GM21723 (cell line): ENCODE data around the gene DTX2.
"Not testable (repeated sequence)": the region's sequence is repeated elsewhere in the genome, so short reads cannot be mapped to it uniquely, and the experiment has no call there.

Source experiments
- ATAC-seq: cut with Tn5 transposase; IDR thresholded peaks from one replicate; pipeline ENCODE4 v1.9.1; 2021; ENCODE audit warnings: mild to moderate bottlenecking, moderate library complexity; ENCODE audit not compliant: unreplicated experiment

The DTX2 gene

DNA sequence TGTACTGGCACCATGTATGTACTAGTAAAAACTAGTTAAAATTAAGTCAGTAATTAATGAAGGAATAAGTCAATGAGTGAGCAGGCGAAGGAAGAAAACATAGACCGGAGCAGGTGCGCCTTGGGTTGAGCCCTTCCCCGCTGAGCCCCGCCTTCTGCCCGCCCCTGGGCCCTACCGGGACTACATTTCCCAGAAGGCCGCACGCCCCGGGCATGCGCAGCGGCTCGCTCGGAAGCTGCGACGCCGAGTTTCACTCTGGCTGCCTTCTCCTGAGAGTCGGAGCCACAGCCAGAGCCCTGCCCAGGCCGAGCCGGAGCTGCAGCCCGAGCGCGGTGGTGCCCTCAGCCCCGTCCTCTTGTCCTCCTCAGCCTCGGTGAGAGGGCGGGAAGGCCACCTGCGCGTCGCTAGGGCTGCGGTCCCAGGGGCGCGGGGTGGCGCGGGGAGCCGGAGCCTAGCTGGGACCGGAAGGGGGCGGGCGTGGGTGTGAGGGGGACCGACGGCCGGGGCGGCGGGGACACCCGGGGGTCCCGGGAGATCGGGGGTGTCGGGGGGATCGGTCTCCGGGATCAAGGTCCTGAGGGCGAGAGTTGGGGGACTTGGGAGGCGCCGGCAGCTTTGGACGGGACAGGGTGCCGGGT, at the start of gene DTX2:
Gene DTX2, plus strand, starts transcription at position 246 of the 638 bp plus-strand sequence. CDS start 18,801 bp downstream, outside the sequence.
- ATAC-seq = peak; percentile 96

DNA sequence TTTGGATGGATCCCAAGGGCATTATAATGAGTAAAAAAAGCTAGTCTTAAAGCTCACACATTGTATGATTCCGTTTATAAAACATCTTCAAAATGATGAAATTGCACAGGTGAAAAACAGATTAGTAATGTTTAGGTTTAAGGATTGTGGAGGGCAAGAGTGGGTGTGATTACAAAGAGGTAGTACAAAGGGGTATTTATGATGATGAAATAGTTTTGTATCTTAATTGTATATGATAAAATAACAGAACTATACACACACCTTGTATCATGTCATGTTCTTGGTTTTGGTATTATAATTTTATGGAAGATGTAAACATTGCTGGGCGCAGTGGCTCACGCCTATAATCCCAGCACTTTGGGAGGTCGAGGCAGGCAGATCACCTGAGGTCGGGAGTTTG, 49.3 kb upstream of the DTX2 start:
- ATAC-seq = no peak

DNA sequence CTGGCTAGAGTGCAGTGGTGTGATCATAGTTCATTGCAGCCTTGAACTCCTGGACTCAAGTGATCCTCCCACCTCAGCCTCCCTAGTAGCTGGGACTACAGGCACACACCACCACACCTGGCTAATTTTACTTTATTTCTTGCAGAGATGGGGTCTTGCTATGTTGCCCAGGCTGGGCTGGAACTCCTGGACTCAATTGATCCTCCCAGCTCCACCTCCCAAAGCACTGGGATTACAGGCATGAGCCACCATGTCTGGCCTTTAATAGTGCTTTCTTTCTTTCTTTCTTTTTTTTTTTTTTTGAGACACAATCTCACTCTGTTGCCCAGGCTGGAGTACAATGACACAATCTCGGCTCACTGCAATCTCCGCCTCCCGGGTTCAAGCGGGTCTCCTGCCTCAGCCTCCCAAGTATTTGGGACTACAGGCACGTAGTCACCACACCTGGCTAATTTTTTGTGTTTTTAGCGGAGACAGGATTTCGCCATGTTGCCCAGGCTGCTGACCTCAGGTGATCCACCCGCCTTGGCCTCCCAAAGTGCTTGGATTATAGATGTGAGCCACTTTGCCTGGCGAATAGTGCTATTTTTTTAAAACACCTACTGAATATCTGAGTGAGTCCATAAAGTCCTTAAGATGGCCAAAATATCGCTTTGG, 43.7 kb upstream of the DTX2 start:
- not testable (repeated sequence) for ATAC-seq

DNA sequence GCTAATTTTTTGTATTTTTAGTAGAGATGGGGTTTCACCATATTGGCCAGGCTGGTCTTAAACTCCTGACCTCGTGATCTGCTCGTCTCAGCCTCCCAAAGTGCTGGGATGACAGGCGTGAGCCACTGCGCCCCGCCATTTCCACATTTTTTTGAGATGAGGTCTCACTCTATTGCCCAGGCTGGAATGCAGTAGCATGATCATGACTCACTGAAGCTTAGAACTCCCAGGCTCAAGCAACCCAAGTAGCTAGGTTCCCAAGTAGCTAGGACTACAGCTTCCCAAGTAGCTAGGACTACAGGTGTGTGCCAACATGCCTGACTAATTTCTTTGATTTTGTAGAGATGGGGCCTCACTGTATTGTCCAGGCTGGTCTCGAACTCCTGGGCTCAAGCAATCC, 40.4 kb upstream of the DTX2 start:
- not testable (repeated sequence) for ATAC-seq

DNA sequence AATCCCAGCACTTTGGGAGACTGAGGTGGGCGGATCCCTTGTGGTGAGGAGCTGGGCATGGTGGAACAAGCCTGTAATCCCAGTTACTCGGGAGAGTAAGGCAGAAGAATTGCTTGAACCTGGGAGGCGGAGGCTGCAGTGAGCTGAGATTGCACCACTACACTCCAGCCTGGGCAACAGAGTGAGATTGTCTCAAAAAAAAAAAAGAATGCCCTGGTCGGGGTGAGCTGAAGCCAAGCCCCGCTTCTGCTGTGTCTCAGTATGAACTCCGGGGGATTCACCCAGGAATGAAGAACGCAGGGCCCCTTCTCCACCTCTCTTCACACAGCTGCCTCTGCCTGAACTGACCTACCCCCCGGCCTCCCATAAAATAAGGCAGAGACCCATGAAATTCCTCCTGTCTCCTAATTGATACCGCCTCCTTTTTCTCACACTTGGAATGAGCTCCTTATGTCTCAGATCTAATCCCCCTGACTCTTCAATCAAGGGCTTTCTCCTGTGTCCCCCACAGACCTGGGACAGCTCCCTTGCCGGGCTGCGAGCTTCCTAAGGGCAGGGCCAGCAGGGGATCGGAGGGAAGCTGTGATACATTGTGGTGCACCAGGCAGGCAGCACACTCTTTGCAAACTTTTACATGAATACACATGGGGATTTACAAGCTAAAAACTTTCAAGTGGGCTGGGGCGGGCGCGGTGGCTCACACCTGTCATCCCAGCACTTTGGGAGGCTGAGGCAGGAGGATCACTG, 37.7 kb upstream of the DTX2 start:
- ATAC-seq = no peak

DNA sequence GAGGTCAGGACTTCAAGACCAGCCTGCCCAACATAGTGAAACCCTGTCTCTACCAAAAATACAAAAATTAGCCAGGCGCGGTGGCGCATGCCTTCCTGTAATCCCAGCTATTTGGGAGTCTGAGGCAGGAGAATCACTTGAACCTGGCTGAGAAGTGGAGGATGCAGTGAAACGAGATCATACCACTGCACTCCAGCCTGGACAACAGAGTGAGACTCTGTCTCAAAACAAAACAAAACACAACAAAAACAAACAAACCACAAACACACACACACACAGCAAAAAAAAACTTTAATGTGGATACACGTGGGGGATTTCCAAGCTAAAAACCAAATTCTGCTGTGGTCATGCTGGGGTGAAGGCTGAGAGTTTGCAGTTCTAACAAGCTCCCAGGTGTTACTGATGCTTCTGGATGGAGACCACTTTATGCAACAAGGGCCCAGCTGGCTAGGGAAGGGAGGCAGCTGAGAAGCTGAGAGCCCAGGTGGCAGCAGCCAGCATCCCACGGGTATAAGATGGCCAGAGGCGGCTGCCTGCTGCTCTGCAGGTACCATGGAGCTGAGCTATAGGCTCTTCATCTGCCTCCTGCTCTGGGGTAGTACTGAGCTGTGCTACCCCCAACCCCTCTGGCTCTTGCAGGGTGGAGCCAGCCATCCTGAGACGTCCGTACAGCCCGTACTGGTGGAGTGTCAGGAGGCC, 36.9 kb upstream of the DTX2 start, which contains the start of gene ZP3:
Gene ZP3, plus strand, starts transcription at position 538 of the 699 bp plus-strand sequence. Its CDS starts 15 bp downstream, at position 553.
- ATAC-seq = peak; percentile 64

DNA sequence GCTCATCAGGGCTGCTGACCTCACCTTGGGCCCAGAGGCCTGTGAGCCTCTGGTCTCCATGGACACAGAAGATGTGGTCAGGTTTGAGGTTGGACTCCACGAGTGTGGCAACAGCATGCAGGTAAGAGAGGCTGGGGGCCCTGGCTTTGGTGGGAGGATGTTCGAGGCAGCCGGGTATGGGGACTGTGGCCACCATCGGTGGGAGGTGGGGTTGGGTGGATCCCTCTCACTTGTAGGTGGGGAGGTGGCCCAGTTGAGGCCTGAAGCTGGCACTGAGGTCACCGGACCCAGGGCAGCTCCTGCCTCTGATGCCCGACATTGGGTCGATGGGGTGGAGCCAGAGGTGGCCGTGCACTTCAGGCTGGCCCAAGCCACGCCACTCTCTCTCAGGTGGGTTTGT, 36.4 kb upstream of the DTX2 start:
- no peak for ATAC-seq

DNA sequence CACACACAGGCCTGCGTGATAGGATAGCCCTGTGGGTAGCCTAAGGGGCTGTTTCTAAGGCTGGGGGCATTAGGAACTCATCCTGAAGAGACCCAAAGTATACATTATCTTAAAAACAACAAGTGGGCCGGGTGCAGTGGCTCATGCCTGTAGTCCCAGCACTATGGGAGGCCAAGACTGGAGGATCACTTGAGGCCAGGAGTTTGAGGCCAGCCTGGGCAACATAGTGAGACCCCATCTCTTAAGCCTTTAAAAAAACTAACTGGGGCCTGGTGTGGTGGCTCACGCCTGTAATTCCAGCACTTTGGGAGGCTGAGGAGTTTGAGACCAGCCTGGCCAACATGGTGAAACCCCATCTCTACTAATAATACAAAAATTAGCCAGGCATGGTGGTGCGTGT, 36.0 kb upstream of the DTX2 start:
- ATAC-seq = not testable (repeated sequence)

DNA sequence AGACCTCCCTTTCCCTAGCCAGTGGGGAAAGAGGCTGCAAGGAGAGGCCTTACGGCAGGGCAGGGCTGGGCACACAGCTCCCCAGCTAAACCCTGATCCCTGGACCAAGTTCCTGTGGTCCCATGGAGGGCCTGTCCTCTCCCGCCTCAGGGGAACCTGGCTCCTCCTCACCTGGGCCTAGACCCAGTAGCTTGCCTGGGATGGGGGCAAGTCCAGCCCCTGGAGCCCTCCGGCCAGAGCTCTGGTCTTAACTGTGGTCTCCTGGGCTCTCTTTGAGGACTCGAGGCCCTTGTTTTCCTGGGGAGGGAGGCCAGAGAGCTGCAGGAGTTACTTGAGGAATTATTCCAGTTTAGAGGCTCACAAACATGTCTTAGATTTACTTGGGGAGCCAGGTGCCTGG, 35.3 kb upstream of the DTX2 start:
- no peak for ATAC-seq

DNA sequence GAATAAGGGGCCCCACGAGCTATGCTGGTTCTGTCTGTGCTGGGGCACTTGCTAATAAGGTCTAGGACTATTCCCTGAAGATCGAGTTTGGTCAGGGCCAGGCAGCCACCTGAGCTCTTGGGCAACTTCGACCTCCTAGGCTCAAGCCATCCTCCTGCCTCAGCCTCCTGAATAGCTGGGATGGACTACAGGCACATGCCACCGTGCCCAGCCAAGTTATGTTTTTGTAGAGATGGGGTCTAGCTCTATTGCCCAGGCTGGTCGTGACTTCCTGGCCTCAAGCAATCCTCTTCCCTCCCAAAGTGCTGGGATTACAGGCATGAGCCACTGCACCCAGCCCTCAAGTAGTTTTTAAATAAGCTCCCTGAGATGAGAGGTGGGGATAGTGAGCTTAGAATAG, 33.9 kb upstream of the DTX2 start:
- ATAC-seq = no peak

DNA sequence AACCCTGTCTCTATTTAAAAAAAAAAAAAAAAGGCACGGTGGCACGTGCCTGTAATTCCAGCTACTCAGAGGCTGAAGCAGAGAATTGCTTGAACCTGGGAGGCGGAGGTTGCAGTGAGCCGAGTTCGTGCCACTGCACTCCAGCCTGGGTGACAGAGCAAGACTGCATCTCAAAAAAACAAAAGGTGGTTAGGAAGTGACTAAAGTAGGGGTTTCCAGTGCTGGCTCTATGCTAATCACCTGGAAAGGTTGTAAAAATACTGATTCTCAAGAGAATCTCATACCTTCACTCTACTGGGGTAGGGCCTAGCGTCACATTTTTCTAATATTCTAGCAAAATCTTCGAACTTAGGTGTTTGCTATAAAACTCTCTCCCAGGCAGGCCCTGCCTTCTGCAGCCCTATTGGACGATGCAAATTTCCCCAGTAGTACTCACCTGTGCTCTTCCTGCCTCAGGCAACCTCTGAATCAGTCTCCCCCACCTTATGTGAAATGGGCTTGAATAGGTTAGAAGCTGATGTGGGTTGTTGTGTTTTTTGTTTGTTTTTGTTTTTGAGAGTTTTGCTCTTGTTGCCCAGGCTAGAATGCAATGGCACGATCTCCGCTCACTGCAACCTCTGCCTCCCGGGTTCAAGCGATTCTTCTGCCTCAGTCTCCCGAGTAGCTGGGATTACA, 33.2 kb upstream of the DTX2 start:
- ATAC-seq = no peak

DNA sequence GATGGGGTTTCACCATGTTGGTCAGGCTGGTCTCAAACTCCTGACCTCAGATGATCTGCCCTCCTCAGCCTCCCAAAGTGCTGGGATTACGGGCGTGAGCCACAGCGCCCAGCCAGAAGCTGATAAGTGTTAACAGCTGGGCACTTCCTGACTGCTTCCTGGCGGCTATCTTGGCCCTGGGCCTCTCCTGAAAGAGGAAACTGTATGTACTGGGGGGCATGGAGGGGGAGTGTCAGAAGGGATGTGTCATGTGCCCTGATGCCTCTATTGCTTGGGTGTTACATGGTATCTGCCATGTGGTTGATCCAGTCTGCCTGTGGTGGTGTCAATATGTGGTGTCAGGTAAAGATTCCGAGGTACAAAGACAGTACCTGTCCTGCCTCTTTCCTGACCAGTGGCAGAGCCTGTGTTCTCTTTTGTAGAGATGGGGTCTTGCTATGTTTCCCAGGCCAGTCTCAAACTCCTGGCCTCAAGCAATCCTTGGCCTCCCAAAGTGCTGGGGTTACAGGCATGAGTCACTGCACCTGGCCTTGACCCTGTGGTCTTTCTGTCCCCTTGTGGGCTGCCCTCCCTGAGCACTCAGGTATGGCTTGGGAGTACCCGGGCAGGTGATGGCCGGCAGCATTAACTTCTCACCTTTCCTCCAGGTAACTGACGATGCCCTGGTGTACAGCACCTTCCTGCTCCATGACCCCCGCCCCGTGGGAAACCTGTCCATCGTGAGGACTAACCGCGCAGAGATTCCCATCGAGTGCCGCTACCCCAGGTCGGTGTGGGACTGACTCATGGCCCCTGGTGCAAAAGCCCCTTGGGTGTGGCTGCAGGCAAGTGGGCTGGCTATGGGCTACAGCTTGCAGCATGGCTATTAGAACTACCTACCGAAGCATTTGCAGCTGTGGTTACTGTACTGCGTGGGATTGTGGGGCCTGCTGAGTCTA, 32.4 kb upstream of the DTX2 start:
- no peak for ATAC-seq

DNA sequence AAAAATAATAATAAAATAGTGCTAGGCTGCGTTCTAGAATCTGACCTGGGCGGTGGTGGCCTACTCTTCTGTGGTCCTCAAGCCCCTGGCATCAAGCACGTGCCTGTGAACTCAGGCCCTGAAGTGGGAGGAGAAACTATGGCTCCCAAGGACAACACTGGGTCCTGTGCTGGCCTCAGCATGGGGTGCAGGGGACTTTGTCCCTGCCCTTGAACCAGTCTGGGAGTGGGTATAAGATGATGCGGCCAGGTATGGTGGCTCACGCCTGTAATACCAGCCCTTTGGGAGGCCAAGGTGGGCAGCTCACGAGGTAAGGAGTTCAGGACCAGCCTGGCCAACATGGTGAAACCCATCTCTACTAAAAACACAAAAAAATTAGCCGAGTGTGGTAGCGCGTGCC, 31.3 kb upstream of the DTX2 start:
- ATAC-seq = no peak

DNA sequence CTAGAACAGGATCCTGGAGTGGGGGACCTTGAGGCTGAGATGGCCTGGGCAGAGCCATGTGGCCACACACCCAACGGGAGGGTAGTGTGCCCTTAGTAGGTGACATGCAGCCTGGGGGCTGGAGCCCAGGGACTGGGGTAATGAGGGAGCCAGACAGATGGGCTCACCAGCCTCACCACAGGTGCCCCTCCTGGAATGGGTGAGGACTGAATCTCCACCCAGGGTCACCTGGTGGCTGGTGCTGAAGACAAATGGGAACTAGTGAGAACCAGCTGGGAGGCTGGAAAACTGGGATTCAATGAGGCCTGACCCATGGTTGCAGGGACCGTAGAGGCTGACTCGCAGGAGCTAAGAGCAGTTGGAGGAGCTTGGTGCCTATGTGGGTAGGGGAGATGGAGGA, 30.7 kb upstream of the DTX2 start:
- ATAC-seq = no peak

DNA sequence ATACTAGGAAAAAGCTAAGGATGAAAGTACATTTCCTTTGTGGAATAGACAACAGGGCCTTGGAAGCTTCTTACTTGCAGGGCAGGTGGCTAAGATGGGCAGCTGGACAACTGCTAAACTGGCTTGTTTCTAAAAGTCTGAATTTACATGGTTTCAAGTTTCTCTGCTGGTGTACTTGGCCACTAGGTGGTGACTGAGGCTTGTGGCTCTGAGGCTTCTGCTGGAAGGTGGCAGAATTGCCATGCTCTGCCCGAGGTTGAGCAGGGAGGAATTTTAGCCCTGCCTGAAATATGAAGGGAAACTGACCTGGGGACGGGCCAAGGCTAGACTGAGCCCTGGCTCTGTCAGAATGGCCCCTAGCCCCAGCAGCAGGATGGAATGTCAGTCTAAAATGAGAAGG, 23.6 kb upstream of the DTX2 start:
- ATAC-seq = peak; percentile 63

DNA sequence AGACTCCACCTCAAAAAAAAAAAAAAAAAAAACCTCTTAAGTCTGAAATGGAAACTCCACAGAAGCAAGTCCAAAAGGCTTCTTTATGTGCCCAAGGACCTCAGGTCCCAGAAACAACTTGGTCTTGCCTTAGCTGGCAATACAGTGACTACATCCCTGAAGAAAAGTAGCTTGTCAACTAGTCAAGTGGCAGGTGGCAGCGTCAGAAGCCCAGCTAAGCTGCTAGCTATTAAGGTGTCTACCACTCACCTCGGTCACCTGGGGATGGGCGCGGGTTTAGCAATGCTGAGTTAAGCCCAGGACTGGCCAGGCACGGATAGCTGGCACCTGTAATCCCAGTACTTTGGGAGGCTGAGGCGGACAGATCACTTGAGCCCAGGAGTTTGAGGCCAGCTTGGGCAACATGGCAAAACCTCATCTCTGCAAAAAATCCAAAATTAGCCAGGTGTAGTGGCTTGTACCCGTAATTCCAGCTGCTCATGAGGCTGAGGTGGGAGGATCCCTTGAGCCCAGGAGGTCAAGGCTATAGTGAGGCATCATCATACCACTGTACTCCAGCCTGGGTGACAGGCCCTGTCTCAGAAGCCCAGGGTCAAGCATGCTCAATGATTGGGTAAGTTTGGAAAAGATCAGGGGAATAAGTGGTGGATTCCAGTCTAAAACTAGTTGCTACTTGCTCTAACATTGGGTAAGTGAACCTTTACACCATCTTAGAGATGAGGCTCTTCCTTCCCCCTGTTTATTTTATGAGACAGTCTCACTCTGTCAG, 22.2 kb upstream of the DTX2 start:
- not testable (repeated sequence) for ATAC-seq

DNA sequence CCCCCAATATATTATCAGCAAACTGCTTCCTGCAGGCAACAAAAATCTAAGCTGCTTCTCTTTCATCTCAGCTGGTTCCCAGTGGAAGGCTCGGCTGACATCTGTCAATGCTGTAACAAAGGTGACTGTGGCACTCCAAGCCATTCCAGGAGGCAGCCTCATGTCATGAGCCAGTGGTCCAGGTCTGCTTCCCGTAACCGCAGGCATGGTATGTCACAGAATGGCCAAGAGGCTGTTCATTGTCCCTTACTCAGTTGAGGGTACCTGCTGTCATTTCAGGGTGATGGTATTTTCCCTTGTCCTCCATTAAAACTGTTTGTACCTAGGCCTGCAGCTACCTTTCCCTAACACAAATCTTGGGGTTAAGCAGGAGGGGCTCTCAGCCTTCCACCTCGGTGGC, 21.1 kb upstream of the DTX2 start:
- ATAC-seq = not testable (repeated sequence)

DNA sequence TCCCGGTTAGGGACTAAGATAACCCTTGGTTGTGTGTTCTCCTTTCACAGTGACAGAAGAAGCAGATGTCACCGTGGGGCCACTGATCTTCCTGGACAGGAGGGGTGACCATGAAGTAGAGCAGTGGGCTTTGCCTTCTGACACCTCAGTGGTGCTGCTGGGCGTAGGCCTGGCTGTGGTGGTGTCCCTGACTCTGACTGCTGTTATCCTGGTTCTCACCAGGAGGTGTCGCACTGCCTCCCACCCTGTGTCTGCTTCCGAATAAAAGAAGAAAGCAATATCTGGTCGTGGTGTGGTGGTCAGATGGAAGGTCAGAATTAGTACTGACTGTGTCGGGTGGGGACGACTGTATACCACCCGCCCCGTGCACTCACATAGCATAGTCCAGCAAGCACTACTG, 19.7 kb upstream of the DTX2 start:
- peak; percentile 41 for ATAC-seq
